RWPE2 (cell line): ENCODE measurements around the gene DUSP16.
"Not testable (repeated sequence)": the region's sequence is repeated elsewhere in the genome, so short reads cannot be mapped to it uniquely, and the experiment has no call there.

ENCODE experiments used
- ATAC-seq: fragments of 200-7000 bp; cut with Tn5 transposase; 3 replicates; pipeline ENCODE4 v1.9.1; 2021; ENCODE audit warnings: low read depth
- DNase-seq: peaks from one replicate; pipeline ENCODE4 v3.0.0-alpha.2; 2020; ENCODE audit warnings: low spot score
- H3K27ac ChIP-seq: fragments of 450-650 bp; 2 replicates; pipeline ENCODE4 v1.5.1; 2017; ENCODE audit warnings: mild to moderate bottlenecking; ENCODE audit not compliant: poor library complexity, severe bottlenecking
- H3K27me3 ChIP-seq: fragments of 250-450 bp; sonication (Bioruptor Pico); 2 replicates; pipeline ENCODE4 v1.5.1; 2021; ENCODE audit warnings: mild to moderate bottlenecking, moderate library complexity; ENCODE audit not compliant: insufficient read depth, poor library complexity, severe bottlenecking
- H3K36me3 ChIP-seq: fragments of 250-450 bp; sonication (Bioruptor Pico); 2 replicates; pipeline ENCODE4 v1.5.1; 2020; ENCODE audit warnings: low read depth, mild to moderate bottlenecking, moderate library complexity
- H3K4me1 ChIP-seq: fragments of 250-450 bp; sonication (Bioruptor Pico); 2 replicates; pipeline ENCODE4 v1.5.1; 2021; ENCODE audit warnings: mild to moderate bottlenecking, moderate library complexity; ENCODE audit not compliant: insufficient read depth, poor library complexity, severe bottlenecking
- H3K4me3 ChIP-seq: fragments of 250-450 bp; sonication (Bioruptor Pico); 2 replicates; pipeline ENCODE4 v1.5.1; 2021; ENCODE audit warnings: mild to moderate bottlenecking, moderate library complexity; ENCODE audit not compliant: severe bottlenecking
- H3K9me3 ChIP-seq: fragments of 250-450 bp; sonication (Bioruptor Pico); 2 replicates; pipeline ENCODE4 v1.5.1; 2021; ENCODE audit warnings: mild to moderate bottlenecking, moderate library complexity; ENCODE audit not compliant: severe bottlenecking
- TF ChIP-seq, protein P1 (sequence below): fragments of 450-650 bp; IDR thresholded peaks from one replicate; pipeline ENCODE4 v1.5.1; 2017; ENCODE audit warnings: mild to moderate bottlenecking, moderate library complexity; ENCODE audit not compliant: poor library complexity, severe bottlenecking

Gene DUSP16

DNA sequence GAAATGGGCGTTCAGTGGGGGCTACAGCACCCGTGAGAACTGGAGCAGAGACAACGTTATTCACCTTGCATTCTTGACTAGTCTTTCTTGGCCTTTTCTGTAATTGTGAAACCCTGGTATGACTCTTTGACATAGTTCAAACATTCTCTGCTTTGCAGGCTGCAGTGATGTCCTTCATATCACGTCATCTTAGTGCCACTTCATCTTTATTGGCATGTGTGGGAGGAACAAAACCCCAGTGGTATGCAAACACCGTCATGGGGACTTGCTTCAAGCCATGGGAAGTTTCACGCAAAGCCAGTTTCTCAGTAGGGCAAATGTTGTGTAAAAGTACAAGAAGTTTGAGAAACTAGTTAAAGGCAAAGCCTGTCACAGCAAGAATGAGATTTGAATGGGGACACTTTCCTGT lies 20.2 kb upstream of the DUSP16 start:
- DNase-seq = no peak
- no peaks in the 10 kb centered on the region for H3K36me3 ChIP-seq
- H3K27ac ChIP-seq = no peak overlapping the region
- H3K27me3 ChIP-seq = no peaks in the 10 kb centered on the region
- TF ChIP-seq, protein P1, sequence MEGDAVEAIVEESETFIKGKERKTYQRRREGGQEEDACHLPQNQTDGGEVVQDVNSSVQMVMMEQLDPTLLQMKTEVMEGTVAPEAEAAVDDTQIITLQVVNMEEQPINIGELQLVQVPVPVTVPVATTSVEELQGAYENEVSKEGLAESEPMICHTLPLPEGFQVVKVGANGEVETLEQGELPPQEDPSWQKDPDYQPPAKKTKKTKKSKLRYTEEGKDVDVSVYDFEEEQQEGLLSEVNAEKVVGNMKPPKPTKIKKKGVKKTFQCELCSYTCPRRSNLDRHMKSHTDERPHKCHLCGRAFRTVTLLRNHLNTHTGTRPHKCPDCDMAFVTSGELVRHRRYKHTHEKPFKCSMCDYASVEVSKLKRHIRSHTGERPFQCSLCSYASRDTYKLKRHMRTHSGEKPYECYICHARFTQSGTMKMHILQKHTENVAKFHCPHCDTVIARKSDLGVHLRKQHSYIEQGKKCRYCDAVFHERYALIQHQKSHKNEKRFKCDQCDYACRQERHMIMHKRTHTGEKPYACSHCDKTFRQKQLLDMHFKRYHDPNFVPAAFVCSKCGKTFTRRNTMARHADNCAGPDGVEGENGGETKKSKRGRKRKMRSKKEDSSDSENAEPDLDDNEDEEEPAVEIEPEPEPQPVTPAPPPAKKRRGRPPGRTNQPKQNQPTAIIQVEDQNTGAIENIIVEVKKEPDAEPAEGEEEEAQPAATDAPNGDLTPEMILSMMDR = no peak
- no peak for ATAC-seq
- peaks cover 11% of the 10 kb centered on the region for H3K4me1 ChIP-seq
- no peaks in the 10 kb centered on the region for H3K9me3 ChIP-seq
- no peak overlapping the region for H3K4me3 ChIP-seq

GRCh38 chr12:12582193-12582881 lies 19.7 kb upstream of the DUSP16 start:
- no peaks in the 10 kb centered on the region for H3K9me3 ChIP-seq
- H3K4me1 ChIP-seq = peaks cover 9% of the 10 kb centered on the region
- DNase-seq (no peak), ATAC-seq (no peak)
- H3K27ac ChIP-seq = no peak overlapping the region
- H3K27me3 ChIP-seq = no peaks in the 10 kb centered on the region
- no peaks in the 10 kb centered on the region for H3K36me3 ChIP-seq
- H3K4me3 ChIP-seq = no peak overlapping the region
- TF ChIP-seq, protein P1 = no peak

DNA sequence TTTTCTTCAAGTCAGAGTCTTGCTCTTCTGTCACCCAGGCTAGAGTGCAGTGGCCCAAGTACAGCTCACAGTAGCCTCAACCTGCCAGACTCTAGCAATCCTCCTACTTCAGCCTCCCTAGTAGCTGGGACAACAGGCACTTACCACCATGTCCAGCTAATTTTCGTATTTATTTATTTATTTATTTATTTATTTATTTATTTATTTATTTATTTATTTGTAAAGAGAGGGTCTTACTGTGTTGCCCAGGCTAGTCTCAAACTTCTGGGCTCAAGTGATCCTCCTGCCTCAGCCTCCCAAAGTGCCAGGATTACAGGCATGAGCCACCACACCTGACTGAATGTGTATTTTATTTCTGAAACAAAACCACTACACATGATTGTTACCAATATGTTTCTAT lies 18.1 kb upstream of the DUSP16 start:
- not testable (repeated sequence) for H3K4me1 ChIP-seq, ATAC-seq, H3K27me3 ChIP-seq, H3K27ac ChIP-seq, H3K36me3 ChIP-seq, H3K4me3 ChIP-seq, DNase-seq, H3K9me3 ChIP-seq

DNA sequence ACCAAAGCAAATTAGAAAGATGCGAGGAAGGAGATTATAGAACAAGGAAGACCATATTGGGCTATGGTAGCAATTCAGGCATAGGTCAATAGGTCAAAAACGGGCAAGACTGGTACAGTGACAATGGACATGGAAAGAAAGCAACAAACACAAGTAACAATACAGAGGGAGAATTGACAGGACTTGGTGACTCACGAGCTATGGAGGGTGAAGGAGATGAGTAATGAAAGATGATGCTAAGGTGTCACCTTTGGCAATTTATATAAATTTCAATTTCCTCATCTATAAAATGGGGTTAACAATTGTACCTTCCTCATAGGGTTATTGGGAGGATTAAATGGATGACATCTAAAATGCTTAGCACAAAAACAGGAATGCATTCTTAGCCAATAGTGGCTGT lies 15.1 kb upstream of the DUSP16 start:
- Histone ChIP-seq H3K27ac (no peak overlapping the region), H3K4me3 (no peak overlapping the region), H3K36me3 (no peaks in the 10 kb centered on the region), H3K4me1 (no peaks in the 10 kb centered on the region), H3K27me3 (no peaks in the 10 kb centered on the region), H3K9me3 (no peaks in the 10 kb centered on the region)
- no peak for ATAC-seq
- TF ChIP-seq, protein P1 = no peak
- DNase-seq = no peak

- Histone ChIP-seq H3K27me3 (no peaks in the 10 kb centered on the region), H3K9me3 (no peaks in the 10 kb centered on the region), H3K4me1 (no peaks in the 10 kb centered on the region), H3K4me3 (no peak overlapping the region), H3K27ac (no peak overlapping the region), H3K36me3 (no peaks in the 10 kb centered on the region)
- ATAC-seq (no peak), DNase-seq (no peak)
- TF ChIP-seq, protein P1 = no peak
These were observed 10.0 kb upstream of the DUSP16 start for GRCh38 chr12:12572659-12573058.

- H3K27me3 ChIP-seq, H3K4me3 ChIP-seq, ATAC-seq, H3K9me3 ChIP-seq, H3K36me3 ChIP-seq, DNase-seq, H3K27ac ChIP-seq, H3K4me1 ChIP-seq: not testable (repeated sequence)
These were observed 3.3 kb upstream of the DUSP16 start for GRCh38 chr12:12565971-12566370.
